CD4-positive, alpha-beta T cell treated with Interleukin-4 for 4 hours (primary cell): ENCODE data around the gene ATP8B1.

Experiments used
- DNase-seq: peaks from one replicate; pipeline ENCODE4 v3.0.0-alpha.2; 2020

The ATP8B1 gene

DNA sequence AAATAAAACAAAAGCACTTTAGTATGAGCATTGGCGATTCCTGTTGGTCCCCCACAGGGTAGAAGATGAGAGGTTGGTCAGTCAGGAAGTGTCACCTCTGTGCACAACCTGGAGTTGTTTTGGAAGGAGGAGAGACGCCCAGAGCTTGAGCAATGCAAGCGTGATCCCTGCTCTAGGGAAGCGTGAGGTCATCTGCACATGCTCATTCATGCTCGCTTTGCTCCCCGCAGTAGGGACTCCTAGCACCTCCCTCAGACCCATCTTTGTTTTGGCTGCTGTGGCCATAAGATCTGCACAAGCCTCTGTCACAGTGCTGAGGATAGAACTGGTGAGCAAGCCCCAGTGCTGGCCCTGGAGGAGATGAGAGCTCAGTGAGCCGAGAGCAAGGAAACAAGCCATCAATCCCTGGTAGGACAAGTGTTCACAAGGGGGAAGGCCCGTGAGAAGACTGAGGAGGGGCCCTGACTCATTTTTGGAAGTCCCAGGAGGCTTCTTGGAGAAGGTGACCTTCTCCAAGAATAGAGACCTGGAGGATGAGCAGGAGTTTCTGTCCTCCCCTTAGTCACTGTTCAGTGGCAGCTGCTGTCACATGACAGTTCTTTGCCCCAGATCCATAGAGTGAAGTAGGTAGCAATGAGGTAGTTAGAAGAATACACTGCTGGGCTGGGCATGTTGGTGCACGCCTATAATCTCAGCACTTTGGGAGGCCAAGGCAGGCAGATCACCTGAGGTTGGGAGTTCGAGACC lies 13.3 kb upstream of the ATP8B1 start:
- DNase-seq = no peak

DNA sequence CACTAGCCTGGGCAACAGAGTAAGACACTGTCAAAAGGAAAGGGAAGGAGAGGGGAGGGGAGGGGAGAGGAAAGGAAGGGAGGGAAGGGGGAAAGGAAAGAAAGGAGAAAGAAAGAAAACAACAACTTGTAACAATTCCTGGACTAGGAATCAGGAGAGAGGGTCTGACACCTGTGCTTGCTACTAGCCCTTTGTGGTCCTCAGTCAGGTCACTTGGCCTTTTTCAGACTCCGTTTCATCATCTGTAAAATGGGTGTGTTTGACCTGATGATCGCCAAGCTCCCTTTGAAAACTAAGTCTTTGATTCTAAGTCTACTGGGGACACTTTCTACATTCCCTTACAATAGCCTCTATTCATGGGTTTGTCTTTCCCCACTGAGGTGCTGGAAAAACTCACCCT lies 11.4 kb upstream of the ATP8B1 start:
- no peak for DNase-seq

DNA sequence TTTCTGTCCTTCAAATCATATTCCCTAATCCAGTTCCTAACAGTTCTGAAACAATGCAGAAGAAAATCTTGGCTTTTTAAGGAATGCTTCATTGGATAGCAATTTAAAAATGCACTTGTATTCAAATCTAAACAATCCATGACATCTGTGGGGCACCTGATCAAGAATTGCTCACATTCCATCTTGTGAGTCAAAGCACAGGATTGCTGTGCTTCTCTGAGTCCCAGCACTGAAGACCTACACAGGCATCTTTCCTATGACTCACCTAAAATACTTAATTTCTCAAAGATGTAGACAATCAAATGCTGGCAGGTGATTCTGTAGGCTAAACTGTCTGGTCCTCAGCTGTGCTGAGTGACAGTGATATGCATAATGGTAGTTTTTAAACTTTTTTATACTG lies 10.1 kb upstream of the ATP8B1 start:
- DNase-seq = no peak

DNA sequence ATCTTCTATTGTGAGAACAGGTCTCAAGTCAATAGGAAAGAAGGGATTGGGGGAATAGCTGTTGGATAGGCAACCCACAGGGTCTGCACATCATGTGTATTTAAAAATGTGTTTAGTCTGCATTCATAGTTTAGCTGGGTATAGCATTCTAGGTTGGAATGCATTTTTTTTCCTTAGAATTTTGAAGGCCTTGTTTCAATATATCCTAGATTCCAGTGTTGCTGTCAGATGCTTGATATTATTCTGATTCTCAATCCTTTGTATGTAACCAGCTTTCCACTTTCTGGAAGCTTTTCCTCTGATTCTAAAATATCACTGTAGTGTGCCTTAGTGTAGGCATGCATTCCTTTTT lies 9.0 kb upstream of the ATP8B1 start:
- DNase-seq = no peak

DNA sequence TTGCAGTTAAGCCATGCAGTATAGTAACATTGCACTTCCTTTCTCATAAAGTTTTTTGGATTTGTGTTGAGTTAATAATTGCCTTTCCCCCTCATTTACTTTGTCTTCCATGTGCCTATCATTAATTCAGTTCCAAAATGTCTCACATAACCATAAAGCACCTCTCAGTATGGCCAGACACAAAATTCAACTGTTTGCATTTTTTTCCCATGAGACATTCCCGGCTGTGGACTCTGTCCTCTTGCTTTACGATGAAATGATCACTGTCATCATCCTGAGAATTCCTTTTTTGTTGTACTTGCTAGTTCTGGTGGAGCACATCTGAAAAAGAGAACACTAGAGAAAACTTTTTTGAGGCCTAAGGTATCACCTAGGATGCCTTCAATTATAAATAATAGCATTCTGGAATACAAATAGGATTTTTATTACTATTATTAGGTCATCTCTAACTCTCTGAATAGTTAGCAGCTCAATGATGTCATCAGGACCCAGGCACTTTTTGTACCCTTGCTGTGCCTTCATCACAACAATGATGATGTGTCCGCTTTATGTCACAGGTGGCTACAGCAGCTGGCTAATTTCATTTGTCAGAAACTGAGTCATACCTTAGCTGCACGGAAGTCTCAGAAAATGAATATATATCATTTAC lies 8.5 kb upstream of the ATP8B1 start:
- no peak for DNase-seq

DNA sequence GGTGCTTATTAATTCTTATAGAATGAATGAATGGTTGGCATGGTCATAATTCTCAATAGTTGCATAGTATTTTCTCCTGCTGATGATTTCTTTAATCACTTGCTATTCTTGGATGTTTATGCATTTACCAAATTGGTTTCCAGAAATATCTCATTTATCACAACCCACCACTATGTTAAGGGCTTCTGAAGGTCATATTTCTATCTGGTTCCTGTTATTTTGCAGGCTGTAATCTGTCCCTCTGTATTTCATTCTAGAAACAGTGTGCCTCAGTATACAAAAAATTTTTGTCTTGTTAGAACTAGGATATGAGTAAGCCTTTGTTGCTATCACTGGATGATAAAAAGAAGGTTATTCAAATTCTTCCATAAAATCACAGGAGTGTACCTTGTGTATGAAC lies 6.1 kb upstream of the ATP8B1 start:
- DNase-seq = no peak

DNA sequence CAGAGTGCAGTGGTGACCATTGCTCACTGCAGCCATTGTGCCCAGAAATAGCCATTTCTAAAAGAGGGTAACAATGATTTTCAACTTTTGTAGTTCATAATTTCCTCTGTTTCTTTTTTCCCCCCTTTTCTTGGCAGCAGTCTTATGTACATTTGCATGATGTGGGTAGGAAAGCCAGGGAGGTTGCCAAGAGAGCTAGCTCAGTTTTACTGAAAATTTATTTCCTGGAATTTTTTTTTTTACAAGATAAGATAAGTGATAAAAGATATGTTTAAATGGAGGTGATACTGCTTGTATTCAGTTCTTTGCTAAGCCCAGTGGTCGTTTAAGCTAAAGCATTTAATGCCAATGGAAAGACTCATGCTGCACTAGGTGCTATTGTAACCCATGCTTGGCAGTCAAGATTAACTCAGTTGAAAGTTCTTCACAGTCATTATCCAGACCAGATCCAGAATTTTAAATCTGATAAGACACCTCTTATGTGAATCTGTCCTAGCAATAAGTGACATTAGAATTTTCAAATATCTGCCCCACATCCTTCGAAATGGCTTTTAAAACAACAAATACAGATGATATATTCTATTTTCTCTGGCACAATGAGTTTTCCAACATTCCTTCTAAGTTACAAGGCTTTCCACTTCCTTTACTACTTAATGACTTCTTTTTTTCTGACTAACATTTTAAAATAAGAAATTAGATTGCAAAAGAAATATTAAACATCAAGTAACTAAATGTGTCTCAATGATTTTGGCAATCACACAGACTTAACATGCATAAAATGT lies 4.4 kb upstream of the ATP8B1 start:
- no peak for DNase-seq

DNA sequence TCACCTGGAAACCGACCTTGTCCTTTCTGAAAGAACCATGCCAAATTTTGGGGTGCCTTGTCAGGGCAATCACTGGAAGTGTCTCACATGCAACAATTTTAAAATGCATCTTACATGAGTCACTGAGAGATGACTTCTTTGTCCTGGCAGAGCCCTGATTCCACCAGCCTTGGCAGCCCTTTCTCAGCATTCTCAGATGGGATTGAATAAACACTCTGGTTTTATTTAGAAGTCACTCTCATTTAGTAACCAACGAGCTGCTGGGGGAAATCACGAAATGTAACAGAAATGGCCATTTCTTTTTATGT lies 3.8 kb upstream of the ATP8B1 start:
- DNase-seq = no peak

DNA sequence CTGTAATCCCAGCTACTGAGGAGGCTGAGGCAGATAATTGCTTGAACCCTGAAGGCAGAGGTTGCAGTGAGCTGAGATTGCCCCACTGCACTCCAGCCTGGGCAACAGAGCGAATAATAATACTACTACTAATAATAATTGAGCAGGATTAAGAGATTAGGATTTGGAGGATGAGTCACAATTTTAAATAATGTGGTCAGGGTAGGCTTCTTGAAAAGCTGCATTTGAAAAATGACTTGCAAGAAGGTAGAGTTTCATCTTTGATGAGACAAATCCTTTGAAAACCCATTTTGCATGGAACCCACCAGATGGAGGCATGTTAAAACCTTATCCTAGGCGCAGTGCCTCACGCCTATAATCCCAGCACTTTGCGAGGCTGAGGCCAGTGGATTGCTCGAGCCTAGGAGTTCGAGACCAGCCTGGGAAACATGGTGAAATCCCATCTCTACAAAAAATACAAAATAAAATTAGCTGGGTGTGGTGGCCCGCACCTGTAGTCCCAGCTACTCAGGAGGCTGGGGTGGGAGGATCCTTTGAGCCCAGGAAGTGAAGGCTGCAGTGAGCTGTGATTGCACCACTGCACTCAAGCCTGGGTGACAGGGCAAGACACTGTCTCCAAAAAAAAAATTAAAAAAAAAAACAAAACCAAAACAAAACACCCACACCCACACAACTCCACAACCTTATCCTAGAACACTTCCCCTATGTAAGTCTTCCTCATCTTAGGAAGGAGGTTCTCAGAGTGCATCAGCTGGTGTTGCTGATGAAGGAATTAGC lies 3.3 kb upstream of the ATP8B1 start:
- no peak for DNase-seq

DNA sequence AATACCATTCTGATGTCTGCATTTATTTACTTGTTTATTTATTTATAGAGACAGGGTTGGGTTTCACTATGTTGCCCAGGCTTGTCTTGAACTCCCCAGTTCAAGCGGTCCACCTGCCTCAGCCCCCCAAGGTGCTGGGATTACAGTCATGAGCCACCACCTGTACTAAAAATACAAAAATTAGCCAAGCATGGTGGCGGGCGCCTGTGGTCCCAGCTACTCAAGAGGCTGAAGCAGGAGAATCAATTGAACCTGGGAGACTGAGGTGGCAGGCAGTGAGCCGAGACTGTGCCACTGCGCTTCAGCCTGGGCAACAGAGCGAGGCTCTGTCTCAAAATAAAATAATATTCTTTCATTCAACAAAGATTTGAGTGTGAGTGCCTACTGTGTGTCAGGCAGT lies 2.0 kb upstream of the ATP8B1 start:
- DNase-seq = no peak

DNA sequence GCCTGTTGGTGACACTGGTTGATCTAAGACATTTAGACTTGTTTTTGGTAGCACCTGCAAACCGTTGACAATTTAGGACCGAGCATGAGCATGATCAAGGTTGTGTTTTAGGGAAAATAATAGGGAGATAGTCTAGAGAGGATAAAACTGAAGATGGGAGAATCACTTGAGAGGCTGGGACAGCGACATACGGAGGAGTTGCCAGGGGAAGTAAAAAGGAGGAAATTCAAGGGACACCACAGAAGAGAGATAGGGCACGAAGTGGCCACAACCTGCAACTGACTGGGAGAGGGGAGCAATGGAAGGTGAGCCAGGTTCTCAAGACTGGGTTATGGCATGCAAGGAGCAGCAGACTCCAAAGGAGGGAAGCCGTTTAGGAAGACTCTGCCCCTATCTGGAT lies 1.4 kb upstream of the ATP8B1 start:
- DNase-seq = no peak

DNA sequence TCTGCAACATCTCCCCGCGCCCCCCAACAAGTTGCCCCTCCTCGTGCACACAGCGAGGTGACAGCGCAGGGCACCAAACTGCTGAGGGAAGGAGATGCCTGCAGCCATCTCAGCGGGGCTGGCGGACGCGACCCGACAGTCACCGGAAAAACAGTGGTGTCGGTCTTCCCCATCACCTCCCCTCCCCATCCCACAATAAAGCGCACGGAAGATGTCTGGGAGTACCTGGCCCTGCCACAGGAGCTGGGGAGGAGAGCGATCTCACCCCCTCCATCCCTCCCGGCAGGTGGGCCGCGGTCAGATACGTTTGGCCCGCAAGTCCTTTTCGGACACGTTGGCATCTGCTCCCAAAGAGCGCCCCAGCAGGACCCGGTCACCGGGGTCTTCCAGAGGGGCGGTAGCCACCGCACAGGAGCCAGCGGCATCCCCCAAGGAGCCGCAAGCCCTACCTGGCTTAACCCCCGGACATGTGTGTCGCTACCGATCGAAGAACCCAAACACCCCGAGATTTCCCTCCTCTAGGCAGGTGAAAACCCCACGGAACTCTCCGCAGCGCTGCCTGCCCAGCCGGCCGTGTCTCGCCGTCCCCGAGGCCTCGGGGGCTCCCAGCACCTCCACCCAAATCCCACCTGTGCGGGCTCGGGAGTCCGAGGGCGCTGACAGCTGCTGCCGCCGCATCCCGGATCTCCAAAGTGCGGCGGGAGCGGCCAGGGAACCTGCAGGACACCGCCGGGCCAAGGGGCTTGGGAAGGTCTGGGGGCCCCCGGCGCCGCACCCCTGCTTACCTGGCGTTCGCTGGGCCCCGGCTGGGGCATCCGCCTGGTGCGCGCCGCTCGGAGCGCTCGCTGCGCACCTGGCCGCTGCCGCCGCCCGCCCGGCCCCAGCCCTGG lies 657 bp downstream of the ATP8B1 start:
- DNase-seq = no peak

DNA sequence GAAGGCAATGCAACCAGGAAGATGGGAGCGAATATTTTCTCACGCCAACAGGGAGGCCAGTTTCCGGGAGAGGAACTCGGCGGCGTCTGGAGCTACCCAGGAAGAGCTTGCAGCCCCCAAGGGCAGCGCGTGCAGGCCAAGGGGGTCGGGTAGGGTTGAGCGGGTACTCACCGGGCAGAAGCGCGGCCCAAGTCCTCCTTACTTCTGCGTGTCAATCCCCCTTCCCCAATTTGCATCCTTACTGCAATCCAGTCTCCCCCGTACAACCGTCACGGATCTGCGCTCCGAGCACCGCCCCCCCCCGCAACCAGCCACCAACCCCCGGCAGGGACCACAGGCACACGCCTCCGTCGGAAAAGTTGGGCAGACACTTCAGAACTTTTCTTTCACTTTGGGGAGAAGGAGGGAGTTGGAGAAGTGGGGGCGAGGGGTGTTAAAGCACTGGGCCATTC lies 1.3 kb downstream of the ATP8B1 start:
- no peak for DNase-seq

DNA sequence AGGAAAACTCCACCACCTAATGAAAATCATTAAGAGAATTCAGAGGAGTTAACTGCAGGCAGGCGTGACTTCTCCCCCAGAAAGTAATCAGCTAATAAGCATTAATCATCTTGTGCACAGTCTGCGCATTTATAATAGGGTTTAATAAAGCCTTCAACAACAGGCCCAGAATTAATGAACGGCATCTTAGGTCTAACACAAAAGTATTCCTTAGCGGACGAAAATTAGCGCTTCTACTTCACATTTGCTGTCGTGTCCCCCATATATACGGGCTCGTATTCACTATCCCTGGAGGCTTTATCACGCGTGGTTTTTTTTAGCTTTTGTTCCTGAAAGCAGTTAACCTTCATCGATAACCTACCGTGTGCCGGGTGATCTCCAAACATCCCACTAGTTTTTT lies 1.8 kb downstream of the ATP8B1 start:
- DNase-seq = no peak

DNA sequence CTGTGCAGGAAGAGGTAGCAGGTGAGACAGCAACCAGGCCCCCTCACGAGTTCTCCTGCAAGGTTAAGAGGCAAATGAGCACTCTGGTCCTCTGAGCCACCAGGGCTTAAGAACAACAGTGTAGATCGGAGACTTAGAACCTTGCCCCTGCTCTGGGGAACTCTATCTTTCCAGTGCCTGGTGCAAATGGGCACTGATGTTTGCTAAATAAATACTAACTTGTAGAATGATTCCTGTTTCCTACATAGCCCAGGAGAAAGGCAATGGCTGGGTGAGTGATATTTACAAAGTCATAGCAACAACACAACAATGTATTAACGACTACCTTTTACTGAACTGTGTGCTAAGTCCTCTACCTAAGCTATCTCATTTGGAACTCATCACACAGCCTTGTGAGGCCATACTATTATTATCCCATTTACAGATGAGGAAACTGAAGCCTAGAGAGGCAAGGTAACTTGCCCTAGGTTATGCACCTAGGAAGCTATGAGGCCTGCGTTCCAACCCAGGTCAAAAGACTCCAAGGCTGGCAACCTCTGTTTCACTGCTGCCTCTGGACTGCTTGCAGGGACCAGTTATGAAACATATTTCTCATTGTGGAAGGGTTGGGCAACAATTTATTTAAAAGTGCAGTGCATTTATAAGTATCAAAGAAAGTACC lies 4.3 kb downstream of the ATP8B1 start:
- DNase-seq = no peak

DNA sequence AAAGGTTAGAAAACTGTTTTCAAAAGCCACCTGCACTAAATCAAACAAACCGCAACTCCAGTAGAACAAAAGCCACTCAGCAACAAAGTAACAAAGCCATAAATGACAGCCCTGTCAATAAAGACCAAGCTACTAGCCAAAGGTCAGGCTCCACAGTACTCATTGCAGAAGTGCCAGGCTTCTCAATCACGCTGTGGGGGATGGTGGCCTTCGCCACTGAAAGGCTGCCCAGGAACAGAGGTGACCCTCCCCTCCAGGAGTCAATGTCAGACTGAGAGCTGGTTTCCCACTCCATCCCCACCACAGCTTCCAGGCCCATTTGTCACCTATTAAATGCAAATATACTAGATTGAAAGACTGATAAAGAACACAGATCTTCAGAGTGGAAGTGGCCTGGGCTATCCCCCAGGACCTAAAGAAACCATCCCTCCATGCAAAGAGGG lies 5.9 kb downstream of the ATP8B1 start:
- DNase-seq = no peak

DNA sequence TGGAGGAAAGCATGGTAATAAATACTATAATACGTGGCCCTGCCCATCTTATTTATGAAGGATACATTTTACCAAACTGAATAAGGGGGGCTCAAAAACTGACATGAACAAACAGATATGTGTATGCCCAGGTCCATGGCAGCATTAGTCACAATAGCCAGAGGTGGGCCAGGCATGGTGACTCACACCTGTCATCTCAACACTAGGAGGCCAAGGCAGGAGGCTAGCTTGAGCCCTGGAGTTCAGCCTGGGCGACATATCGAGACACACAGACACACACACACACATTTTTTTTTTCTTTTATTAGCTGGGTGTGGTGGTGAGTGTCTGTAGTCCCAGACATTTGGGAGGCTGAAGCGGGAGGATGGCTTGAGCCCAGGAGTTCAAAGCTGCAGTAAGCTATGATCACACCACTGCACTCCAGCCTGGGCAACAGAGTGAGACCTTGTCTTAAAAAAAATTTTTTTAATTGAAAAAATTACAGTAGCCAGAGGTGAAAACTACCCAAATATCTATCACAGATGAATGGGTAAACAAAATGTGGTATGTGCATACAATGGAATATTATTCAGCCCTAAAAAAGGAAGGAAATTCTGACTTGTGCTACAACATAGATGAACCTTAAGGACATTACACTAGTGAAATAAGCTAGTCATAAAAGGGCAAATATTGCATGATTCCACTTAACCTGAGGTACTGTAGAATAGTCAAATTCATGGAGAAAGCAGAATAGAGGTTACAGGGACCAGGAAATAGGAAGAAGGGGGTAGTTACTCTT lies 8.0 kb downstream of the ATP8B1 start:
- DNase-seq = no peak

DNA sequence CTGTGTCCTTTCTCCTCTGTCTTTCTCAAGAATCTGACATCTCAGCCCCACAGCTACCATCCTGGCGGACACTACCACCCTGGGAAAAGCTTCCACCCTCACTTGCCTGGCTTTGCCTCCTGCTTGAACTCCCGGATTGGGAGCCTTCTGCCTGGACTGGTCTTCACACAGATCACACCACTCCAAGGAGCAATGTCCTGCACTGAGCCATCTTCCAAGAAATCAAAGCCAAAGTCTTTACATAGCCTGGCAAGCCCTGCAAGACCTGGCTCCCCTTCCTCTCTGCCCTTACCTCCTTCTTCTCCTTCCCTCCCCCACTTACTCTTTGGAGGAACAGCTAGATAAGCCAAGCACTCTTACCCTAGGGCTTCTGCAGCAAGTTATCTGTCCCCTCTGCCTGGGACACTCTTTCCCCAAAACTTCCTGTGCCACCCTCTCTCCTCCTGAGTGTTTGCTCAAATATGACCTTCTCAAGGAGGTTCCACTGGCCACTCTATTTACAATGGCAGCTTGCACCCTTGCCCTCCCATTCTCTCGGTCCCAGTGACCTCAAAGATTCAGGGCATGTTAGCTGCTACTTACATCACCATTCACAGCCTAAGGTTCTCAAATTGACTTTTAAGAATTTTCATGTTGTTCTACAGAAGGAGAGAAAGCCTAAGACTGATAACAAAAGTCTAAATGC lies 9.7 kb downstream of the ATP8B1 start:
- no peak for DNase-seq

DNA sequence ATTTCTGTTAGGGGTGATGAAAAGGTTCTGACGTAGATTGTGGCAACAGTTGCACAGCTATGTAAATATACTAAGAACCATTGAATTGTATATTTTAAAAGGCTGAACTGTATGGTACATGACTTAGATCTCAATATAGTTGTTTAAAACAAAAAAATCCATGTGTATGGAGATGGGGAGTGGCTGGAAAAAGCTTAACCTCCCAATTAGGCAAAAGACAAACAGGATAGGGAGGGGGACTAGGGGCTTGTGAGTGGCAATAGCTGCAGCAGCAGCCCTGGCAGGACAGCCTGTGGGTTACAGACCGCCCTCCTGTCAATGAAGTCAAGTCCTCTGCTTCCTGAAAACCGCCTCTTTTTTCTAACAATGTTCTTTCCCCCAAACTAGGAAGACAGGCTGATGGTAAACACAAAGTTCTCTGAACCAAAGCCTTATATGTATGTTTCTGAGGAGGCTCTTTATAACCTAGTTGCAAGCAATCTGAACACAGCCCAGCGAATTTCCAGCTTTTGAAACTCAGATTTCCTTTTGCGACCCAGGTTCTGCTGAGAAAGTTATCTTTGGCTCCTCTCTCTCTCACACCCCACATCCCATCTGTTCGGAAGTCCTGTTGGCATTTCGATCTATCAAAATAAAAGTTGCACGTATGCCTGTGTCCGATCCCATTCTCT lies 10.3 kb downstream of the ATP8B1 start:
- DNase-seq = no peak

DNA sequence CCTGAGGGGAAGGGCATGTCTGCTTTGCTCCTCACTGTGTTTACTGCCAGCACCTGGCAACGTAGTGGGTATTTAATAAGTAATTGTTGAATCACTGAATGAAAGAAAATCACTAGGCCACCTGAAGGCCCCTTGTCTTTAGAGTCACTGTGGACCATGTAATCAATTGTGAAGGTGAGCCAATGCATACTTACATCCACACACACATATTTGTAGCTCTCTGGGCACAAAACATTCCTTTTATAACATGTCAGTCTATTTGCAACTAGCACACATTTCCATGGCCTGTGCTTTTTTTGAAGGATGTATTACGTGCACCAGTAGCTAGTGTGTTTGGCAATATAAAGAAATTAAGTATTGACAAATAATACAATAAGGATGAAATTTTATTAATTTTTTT lies 11.2 kb downstream of the ATP8B1 start:
- no peak for DNase-seq
